GM12878 (cell line): Measurements from ENCODE around the gene KCNN3.

Source experiments
- CREB1 ChIP-seq: IDR thresholded peaks from 2 replicates; pipeline ENCODE4 v1.6.1; 2012; ENCODE audit warnings: low read depth, mild to moderate bottlenecking, inconsistent platforms
- CTCF ChIP-seq, 3 experiments: IDR thresholded peaks in 2 of 3; conservative IDR thresholded peaks in 1 of 3; 2 replicates each; pipeline ENCODE4 v1.5.1; 2011; ENCODE audit warnings: low read depth in 3 of 3, low read length in 3 of 3, mild to moderate bottlenecking in 3 of 3, control low read depth in 2 of 3, moderate library complexity in 2 of 3, inconsistent platforms in 1 of 3, mixed read lengths in 1 of 3; ENCODE audit not compliant: control insufficient read depth in 2 of 3, insufficient read depth in 1 of 3; ENCODE audit errors: extremely low read depth in 1 of 3
- EED ChIP-seq: sonication (generic); IDR thresholded peaks from 2 replicates; pipeline ENCODE4 v1.6.1; 2016; ENCODE audit warnings: antibody characterized with exemption, low read depth
- ESRRA ChIP-seq: IDR thresholded peaks from 2 replicates; pipeline ENCODE4 v1.6.1; 2012; ENCODE audit warnings: mild to moderate bottlenecking, low read length, improper control_type of control experiment
- POLR2AphosphoS5 ChIP-seq: IDR thresholded peaks from 2 replicates; pipeline ENCODE4 v1.6.1; 2011; ENCODE audit warnings: mild to moderate bottlenecking, low read length, inconsistent platforms
- RAD21 ChIP-seq: IDR thresholded peaks from 2 replicates; pipeline ENCODE4 v1.6.1; 2011; ENCODE audit warnings: mild to moderate bottlenecking, low read depth, low read length, moderate library complexity; ENCODE audit not compliant: insufficient read depth
- RELA ChIP-seq: fragments of 450-650 bp; IDR thresholded peaks from 2 replicates; pipeline ENCODE4 v1.8.0; 2014; ENCODE audit warnings: borderline replicate concordance; ENCODE audit not compliant: partially characterized antibody
- TAF1 ChIP-seq: IDR thresholded peaks from 2 replicates; pipeline ENCODE4 v1.6.1; 2011; ENCODE audit warnings: mild to moderate bottlenecking, low read depth, low read length, borderline replicate concordance
- YY1 ChIP-seq: IDR thresholded peaks from 2 replicates; pipeline ENCODE4 v1.6.1; 2011; ENCODE audit warnings: low read depth, mild to moderate bottlenecking, low read length
- ZNF24 ChIP-seq: fragments of 450-650 bp; IDR thresholded peaks from 2 replicates; pipeline ENCODE4 v1.6.1; 2017; ENCODE audit warnings: antibody characterized with exemption, mild to moderate bottlenecking
- TF ChIP-seq, protein P1 (sequence below): fragments of 450-650 bp; conservative IDR thresholded peaks from 2 replicates; pipeline ENCODE4 v1.6.1; 2017; ENCODE audit warnings: mild to moderate bottlenecking, moderate library complexity

DNA sequence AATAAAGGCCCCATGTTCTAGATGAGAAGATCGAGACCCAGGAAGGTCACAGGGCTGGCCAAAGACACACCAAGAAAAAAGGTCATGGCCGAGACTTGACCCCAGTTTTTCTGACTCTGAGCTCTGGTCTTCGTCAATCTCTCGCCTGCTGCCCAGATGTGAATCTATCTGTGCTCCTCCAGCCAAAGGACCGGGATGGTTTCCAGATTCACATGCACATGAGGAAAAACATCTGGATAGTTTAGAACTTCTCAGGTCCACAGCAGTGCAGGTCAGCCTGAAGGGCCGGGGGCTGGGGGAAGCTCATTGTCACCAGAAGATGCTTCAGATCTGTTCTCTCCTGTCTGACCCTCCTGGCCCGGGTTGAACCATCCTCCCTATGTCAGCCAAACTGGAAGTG is 49.0 kb downstream of the KCNN3 start:
- TF ChIP-seq YY1, result no peak
- no peak for TF ChIP-seq RAD21
- no peak for TF ChIP-seq ZNF24
- TF ChIP-seq TAF1, result no peak
- TF ChIP-seq CTCF (IDR thresholded peaks at IDR 0.05 in 2 of 3, conservative IDR thresholded peaks at IDR 0.05 in 1 of 3; ENCODE audit: control insufficient read depth in 2 of 3, extremely low read depth in 1 of 3, insufficient read depth in 1 of 3, low read depth in 3 of 3, low read length in 3 of 3), result no peak
- TF ChIP-seq RELA, result no peak
- TF ChIP-seq CREB1, result no peak
- TF ChIP-seq ESRRA, result no peak
- TF ChIP-seq POLR2AphosphoS5, result no peak
- TF ChIP-seq EED, result no peak
- TF ChIP-seq, protein P1, sequence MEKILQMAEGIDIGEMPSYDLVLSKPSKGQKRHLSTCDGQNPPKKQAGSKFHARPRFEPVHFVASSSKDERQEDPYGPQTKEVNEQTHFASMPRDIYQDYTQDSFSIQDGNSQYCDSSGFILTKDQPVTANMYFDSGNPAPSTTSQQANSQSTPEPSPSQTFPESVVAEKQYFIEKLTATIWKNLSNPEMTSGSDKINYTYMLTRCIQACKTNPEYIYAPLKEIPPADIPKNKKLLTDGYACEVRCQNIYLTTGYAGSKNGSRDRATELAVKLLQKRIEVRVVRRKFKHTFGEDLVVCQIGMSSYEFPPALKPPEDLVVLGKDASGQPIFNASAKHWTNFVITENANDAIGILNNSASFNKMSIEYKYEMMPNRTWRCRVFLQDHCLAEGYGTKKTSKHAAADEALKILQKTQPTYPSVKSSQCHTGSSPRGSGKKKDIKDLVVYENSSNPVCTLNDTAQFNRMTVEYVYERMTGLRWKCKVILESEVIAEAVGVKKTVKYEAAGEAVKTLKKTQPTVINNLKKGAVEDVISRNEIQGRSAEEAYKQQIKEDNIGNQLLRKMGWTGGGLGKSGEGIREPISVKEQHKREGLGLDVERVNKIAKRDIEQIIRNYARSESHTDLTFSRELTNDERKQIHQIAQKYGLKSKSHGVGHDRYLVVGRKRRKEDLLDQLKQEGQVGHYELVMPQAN, result no peak
